Epidermal melanocyte (primary cell): ENCODE measurements around the gene LAMB1.

Experiments used
- DNase-seq: peaks from one replicate; pipeline ENCODE4 v3.0.0; 2011; ENCODE audit warnings: low spot score; ENCODE audit not compliant: insufficient read length

The LAMB1 gene

GRCh38 chr7:107999779-108000560, 3.0 kb downstream of the LAMB1 start:
- DNase-seq = no peak

DNA sequence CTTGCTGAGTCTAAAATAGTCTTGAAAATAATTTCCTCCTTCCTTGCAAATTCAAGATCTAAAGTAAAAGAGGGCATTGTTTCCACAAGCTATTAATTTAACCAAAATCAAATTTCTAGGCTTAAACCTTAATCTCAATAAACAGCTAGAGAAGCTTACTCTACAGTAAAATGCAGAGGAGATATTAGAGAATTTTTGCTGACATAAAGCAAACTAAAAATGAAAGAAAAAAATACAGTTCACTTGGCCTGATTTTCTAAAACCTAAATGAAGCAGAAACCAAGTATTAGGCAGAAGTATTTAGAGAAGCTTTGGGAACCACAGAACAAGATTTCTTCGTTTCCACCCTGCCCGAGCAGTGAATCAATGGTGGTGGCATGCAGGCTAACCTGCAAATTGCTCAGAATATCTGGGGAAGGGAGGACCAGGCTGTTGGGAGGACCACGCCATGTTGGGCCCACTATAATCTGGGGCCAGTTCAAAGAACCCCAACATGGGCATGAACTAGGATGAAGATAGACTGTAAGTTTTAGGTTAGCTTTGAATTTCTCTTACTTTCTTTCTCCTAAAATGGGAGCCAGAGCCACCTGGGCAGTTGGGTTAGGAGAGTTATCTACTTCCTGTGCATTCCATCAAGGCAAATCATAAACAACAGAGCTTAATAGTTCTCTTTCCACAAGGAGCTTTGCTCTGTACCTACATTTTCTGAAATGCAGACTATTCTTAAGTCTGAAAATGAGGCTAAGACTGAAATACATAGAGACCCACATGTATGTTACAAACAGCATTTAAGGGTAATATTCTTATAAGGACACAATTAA, 4.1 kb downstream of the LAMB1 start:
- DNase-seq = no peak

- no peak for DNase-seq
Observed at GRCh38 chr7:107998150-107998549, 4.8 kb downstream of the LAMB1 start.

DNA sequence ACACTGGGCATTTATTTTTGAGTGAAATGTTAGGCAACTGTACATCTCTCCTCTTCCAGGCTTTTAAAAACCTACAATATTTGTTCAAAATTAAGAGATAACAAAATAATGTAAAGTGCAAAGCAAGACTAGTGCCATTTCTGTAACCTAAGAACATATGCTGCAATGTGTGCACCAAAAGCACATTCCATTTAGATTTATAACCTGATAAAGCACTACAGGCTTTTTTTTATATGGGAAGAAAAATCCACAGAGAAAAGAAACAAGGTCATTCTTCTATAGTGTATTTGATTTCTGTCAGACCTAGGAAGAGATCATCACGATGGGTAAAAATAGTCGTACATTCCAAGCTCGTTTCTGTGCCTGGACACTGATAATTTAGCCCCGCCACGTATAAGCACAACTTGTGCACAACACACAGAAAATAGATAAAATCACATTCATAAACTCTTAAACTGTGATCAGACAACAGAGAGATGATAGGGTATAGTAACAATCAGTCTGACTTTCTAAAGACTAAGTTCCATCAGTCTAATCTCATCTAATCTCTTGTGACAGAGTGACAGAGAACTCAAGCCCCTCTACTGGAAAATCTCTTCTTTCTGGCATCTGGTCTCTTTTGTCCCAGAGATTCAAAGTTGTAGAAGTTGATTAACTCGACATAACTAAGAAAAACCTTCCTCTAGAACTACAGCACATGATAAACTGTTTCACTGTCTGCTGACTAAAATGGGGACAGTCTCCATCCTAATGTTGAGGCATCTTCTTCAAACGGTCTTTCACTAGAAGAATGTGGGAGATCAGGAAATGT, 6.7 kb downstream of the LAMB1 start:
- DNase-seq = no peak

GRCh38 chr7:107995184-107996071, 7.5 kb downstream of the LAMB1 start:
- DNase-seq = no peak

- no peak for DNase-seq
Observed at GRCh38 chr7:107994421-107995030, 8.4 kb downstream of the LAMB1 start.

DNA sequence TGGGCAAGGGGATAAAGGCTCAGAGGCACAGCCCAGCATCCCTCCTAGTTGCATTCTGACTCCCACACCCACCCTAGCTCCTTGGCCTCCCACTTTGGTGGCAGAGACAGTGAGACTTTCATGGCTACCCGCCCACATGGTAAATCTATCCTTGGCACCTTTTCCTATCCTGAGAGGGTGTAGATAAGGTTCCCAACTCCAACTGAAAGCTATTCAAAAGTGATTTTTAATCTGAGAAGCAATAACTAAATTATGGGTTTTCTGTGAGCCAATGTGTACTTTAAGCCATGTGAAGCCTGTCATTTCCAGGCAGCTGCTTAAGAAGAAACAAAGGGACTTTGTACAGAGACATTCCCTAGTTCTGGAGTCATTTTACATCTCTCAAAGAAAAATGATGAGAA, 9.1 kb downstream of the LAMB1 start:
- DNase-seq = no peak

GRCh38 chr7:107989618-107990373, 13.2 kb downstream of the LAMB1 start:
- no peak for DNase-seq

DNA sequence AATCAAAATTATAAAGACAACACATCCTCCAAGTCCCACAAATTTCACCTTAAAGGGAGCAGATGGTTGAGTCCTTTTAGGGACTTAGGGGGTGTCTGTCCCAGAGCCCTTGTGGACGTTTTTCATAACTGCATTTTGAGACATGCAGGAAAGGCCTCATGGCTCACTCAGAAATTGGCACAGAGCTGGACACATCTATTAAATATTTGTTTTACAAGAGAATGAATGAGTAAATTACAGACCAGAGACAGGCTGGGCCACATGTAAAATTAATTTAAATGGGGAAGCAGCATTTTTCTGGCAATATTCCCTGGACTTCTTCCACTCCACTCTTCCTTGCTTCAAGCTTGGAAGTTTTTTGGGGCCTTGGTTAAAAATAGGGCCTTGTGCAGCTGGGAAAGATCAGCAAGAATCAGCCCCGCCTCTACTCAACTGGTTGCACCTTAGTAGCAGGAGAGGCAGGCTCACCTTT, 20.0 kb downstream of the LAMB1 start:
- DNase-seq = no peak

DNA sequence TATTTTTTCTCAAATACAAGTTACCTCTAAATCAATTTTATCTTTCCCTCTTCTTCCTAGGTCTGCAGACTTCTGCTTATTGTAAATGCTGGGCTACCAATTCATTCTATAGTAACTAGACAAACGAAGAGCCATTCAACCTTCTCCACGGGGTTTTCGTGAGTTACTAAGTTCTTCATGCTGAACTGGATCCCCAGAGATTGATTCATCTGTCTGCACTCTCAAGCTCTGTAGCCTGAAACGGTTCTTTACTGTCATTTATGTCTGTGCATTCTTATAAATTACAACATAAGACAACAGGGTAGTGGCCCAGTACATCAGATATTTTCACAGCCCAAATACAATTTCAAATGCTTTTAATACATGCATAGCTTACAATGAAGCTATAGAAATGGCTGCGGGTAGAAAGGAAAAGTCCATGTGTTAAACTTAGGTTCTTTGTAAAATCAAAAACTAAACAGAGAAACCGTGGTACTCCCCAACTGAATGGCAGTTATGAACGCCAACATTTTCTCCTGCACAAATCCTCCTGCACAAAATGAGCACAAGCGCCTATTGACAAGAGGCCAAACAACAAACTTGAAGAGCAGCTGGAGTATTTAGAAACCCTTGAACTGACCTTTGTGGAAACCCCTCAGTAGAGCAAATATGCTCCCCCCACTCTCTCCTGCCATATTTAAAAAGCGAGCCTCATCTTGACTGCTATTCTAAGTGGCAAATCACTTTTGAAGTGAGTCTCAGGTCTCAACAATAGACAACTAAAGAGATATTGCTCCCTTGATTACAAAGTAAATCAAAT, 20.7 kb downstream of the LAMB1 start:
- DNase-seq = no peak

DNA sequence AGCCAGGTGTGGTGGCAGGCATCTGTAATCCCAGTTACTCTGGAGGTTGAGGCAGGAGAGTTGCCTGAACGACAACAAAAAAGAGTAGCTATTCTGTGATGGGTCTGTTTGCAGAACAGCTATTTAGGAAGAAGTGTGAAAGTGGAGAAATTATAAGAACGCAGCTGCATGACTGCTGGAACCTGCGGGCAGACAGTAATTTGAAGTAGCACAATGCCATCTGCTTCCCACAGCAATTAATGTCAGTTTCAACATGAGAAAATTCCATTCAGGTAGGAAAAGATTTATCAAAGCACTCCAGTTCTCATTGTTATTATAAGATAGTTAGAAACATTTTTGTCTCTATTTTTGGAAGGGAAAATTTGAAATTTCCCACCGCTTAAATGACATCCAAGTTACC, 21.5 kb downstream of the LAMB1 start:
- DNase-seq = no peak

GRCh38 chr7:107980671-107981190, 22.2 kb downstream of the LAMB1 start:
- no peak for DNase-seq

DNA sequence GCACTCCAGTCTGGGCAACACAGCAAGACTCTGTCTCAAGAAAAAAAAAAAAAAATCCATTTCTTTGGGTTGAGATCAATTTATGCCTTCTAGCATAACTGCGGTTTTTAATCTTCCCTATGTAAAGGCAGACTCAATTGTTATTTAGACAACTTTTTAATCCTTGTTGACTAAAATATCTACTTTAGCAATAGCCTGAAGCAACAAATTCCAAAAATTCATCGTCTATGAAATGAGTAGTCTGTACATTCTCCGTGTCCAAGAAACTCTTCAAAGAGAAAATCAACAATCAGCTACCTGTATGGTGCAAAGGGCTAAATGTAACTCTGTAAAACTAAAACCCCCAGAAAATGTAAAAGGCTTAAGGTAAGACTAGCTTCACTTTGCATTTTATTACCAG, 22.8 kb downstream of the LAMB1 start:
- DNase-seq = no peak

- no peak for DNase-seq
Observed at GRCh38 chr7:107978815-107979408, 24.0 kb downstream of the LAMB1 start.

GRCh38 chr7:107977048-107977447, 25.9 kb downstream of the LAMB1 start:
- no peak for DNase-seq

- no peak for DNase-seq
Observed at GRCh38 chr7:107976620-107977019, 26.3 kb downstream of the LAMB1 start.

- no peak for DNase-seq
Observed at GRCh38 chr7:107975394-107976013, 27.5 kb downstream of the LAMB1 start.

DNA sequence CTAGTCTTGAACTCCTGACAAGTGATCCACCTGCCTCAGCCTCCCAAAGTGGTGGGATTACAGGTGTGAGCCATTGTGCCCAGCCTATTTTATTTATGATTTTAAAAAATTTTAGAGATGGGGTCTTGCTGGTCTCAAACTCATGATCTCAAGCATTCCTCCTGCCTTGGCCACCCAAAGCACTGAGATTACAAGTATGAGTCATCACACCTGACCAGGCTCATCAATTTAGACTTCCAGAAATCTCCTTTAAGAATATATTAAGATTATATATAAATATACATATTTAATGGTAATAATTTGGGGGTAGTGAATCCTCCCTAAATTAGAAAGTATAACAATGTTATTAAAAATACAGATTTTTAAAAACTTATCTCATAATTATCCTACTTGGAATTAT, 29.1 kb downstream of the LAMB1 start:
- no peak for DNase-seq
